M059J (cell line): ENCODE results near the gene ATXN7. TPM values are rescaled to one million over a fixed set of nuclear protein-coding genes. Genes with fewer than 3 reads are reported as not detected.

Experiments used
- DNase-seq: peaks from one replicate; pipeline ENCODE4 v3.0.0-alpha.2; 2012; ENCODE audit warnings: low read depth
- total RNA-seq: library from RNA; depleted of rRNA; stranded (reverse); fragments of >200 nt; shearing (Covaris generic); gene quantifications from 2 replicates; pipeline ENCODE4 v1.2.3, GENCODE V29; 2014

ATXN7 gene
- total RNA-seq, 1 experiment from 2014 or later = 5.4 TPM

DNA sequence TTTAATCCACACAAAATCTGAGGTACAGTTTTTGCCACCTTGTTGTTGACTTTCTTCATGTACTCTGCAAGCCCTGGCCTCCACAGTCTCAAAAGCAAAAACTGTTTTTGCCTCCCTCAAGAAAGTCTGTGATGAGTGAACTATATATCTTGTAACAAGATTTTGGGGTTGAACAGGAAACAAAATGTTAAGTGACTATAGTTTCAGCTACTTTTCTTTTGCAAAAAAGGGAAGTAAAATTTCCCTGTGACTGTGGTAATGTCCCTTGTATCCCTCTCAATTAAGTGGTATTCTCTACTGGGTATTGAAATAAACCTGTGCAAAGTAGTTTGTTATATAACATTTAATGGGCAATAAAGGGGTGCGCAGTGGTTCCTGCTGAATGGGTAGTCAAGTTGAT is 69.8 kb downstream of the ATXN7 start:
- DNase-seq = no peak

DNA sequence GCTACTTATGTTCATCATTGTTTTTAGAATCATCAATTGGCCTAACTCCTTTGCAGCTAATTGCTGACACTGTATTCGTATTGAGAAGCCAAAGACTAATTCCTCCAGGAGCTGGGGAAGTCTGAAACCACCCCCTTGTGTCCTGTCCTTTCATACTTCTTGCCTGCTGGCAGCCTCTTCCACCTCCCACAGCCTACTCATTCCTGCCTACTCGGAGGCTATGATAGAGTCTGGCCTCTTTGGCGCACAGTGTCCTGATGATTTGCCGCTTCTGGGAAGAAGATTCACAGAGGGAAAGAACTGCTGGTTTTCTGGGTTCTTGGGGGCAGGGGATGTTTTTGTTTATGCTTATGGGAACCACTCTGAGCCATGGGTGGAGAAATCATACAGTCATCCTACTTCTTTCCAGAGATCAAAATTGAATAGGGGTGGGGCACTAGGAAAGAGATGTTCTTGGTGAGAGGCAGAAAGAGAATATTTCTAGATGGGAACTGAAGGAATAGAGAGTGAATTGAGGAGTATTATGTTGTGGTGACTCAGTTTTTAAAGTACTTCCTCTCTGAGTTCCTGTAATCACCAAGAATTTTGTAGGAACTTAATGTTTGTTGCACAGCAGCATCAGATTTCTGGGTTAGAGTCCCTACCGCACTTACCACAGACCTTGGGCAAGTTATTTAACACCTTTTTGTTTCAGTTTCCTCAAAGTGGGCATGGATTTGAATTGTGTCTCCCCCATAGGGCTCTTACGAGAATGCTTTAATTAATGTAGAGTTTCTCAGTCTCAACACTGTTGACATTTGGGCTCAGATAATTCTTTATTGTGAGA is 70.6 kb downstream of the ATXN7 start:
- DNase-seq = no peak

DNA sequence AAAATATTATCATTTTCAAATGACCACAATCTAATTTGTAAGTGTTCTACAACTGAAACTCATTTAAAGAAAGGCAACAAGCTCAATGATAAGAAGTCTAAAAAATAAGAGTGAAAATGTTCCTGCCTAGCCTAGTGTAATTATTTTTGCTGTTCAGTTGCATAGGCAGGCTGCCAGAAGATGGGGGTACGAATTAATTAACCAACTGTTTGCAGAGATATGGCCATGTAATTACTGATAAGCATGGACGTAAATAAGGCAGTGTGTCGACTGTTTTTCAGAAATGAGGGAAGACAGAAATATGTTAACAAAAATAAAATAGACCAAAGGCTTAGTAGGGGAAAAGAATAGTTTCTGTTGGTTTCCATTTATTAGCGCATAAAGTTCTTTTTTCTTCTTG is 73.3 kb downstream of the ATXN7 start:
- DNase-seq = no peak

DNA sequence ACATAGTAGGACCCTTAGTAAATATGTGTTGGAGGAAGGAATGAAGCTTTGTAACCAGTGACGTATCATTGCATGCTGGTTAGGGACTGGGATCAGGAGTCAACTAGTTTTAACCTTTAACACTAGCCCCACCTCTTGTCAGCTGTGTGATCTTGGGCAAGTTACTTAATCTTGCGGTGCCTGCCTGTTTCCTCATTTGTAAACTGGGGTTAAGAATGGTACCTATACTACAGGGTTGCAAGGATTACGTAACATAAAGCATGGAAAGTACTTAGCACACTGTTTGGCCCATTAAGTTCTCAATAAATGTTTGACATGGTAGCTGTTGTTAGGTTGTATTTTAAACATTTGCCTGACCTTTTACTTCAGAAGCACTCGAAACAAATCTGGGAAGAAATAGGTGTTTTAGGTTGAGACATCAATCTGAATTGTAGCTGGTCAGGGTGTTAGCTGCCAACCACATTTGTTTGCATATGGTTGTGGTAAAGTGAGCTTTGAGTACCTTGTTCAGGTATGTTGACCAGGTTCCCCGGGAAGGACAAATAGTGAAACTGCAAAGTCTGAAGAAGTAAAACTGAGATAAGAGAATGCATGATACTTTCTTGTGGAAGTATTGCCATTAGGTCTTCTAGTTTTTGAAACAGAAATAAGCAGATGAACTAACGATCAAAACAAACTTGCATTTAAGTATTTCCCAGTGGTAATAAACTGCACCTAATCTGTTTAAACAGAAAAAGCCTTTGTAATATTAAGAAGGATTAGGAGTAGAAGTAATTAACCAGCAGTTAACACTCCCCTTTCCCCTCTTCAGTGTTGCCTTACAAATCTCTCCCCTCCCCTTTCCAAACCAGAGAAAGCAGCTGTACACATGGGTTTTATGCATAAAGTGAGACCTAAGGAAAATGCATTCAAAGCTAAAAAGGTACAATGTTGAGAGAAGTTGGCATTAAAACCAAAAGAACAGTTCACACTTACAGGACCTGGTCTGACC is 74.3 kb downstream of the ATXN7 start:
- no peak for DNase-seq

DNA sequence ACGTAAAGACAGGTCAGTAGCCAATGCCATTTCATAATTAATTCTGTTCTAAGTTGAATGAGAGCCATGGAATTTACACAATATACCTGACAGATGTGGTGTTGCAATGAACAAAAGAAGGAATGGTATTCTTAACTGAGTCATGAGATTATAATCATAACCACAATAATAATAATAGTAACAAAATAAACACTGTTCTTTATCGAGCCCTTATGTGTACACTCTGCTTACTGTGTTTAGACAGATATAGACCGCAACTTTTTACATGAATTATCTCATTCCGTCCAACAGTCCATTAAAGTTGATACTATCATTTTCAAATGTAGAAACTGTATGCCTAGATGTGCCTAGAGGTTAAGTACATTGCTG is 76.7 kb downstream of the ATXN7 start:
- peak; percentile 45 for DNase-seq

DNA sequence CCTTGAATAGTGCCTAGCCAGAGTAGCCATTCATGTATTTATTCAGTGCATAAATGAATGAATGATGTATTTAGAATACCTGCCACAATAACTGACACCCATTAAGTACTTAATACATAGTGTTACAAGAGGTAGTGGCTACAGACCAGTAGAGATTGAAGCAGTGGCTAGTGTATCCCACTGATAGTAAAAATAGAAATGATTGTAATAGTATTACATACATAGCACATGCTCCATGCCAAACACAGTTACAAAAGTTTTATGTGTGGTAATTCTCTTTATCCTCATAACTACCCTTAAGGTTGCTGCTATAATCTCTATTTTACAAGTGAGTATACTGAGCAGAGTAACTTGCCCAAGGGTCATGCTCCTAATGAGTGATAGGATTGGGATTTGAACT is 78.9 kb downstream of the ATXN7 start:
- DNase-seq = no peak

DNA sequence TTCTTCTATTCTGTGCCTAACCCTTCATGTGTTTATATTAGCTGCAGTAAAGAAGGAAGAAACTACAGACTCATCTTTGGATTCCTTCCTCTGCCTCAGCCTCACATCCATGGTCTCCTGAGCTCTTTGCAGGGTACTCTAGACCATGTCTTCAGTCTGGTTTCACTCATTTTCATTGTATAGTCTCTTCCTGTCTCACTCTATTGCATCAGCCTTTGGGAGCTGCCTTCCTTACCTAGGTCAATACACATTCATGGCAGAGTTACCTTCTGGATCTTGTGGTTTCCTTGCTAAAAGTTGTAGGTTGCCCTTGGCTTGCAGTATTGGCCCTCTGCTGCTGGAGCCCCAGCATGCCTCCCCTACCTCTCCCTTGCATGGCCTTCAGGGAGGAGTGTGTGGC is 80.0 kb downstream of the ATXN7 start:
- no peak for DNase-seq

DNA sequence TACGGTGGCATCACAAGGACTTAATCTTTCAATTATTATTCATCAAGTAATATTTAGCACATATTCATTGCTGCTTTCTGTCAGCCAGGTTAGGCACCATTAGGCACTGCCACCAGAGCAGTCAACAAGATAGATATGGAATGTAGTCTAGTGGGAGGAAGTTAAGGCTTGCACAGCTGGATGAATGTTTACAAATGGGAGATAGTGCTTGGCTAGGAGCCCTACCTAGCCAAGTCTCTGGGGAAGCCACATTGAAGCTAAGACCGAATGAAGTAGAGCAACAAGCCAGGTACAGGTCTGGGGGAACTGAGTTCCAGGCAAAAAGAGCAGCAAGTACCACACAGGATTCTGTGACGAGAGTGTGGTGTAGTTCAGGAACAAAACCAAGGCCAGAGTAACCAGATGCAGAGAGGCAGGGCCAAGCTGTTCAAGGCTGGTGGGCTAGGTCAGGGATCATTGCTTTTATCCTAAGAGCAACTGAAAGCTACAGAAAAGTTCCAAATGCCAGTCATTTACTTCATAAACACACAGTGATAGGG is 82.0 kb downstream of the ATXN7 start:
- DNase-seq = no peak

DNA sequence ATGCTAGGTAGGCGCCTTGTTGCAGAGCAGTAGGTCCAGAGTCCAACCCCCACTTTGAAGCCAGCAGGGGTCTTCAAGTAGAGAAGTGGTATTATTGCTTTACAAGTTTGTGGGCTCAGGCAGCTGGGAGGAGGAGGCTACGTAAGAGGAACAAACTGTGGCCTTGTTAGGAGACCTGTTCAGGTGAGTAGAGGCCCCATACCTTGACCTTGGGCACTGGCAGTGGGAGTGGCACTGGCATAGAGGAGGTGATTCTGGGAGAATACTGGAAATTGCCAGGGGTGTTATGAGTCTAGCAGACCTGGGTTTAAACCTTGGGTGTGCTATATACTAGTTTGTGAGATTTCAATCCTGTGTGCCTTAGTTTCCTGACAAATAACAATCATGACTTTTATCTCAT is 83.1 kb downstream of the ATXN7 start:
- DNase-seq = no peak

DNA sequence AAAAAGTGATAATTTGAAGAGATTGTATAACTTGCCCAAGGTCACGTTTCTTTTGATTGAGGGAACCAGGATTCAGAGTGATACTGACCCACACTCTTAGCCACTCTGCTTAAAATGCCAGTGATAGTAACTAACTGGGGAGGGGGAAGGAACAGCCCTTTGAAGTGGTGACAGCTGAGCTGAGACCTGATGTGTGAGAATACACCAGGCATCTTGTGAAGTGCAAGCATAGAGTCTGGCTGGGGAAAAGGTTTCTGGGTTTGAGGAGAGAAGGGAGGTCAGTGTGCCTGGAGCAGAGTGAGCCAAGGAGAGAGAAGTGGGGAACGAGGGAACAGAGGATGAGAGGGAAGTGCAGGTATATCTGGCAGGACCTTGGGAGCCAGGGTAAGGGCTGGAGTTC is 83.9 kb downstream of the ATXN7 start:
- no peak for DNase-seq

DNA sequence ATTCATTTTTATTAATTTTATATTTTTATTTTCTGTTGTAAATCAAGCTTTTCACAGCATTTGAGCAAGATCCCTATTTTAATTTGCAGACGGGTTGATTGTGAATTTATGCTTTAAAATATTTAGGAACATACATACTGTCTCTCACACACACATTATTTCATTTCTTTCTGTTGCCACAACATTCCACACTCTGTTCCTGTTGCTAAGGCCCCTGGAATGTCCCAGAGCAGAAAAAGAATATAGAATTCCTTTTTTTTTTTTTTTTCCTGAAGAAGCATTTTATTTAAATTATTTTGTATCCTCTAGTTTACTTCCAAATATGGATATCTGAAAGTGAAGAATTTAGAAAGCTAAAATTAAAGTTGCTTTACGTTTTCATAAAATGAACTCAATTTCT is 85.3 kb downstream of the ATXN7 start:
- DNase-seq = no peak

DNA sequence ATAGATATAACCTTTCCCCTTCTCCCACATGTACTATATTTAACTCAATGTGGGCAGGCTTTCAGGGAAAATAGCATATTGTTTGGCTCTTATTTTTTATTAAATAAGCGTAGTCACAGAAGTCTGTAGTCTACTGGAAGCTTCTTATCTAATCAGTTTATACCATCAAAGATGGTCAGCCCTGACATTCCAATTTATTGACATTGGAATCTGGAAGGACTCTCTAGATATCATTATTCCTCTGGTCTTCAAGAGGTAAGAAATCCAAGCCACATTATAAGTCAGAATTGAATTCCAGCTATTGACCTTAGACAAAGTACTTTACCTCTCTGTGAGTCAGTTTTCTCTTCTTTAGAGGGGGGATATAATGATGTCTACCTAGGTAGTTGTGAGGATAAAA is 87.0 kb downstream of the ATXN7 start:
- DNase-seq = no peak

DNA sequence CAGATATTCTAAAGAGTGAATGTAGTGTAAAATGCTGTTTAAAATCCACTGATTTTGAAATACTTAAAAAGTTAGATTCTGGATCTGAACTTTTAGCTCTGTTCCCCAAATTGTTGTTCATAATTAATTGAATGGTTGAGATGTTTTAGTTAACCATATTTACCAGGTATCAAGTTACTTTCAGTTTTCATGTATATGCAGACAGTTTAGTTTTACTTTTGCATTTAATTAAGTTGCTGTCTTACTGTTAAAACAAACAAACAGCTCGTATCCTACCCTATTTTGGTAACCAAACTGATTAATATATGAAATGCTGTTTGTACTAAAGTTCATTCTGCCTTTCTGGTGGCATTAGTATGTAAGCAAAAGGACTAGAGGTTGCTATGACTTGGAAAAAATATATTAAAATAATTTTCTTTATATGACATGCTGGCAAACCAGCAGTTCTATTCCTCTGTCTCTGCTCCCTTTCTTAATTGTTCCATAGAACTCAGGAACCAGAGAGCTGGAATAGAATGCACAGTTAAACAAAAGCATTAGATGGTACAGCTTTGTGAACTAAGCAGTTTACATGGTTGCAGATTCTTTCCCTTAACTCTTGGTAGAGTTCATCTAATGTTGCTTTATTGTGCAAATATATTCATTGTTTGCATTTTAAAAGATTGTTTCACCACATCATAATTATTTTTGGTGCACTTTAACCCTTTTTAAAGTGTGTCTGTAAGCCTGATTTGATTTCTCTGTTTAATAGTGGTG is 88.0 kb downstream of the ATXN7 start:
- no peak for DNase-seq

DNA sequence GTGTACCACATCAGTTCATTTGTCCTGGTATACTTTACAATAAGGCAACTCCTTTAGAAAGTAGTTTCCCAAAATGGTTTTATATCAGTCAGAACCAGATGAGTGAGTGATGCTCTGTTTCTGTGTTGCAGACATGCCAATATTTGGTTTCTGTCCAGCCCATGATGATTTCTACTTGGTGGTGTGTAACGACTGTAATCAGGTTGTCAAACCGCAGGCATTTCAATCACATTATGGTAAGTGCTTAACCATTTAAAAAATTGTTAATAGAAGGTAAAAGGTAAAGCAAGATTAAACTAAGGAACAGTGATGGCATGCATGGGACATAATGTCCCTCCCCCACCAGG is 88.6 kb downstream of the ATXN7 start:
- DNase-seq = no peak

DNA sequence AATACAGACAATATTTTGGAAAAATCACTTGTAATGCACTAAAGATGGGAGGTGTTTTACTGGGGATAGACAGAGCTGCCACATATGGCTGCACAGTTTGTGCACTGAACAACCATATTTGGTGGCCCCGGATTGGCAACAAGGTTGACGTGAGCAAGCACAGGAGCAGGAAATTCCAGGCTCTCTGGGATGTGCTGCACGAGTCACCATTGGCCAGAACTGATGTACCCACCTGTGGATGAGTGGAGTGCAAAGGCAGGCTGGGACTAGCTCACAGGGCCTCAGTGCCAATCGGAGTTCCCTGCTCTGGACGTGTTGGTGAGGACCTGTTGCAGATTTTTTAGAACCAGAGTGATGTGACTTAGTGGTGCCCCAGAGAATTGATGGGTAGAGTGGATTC is 90.5 kb downstream of the ATXN7 start:
- peak; percentile 8 for DNase-seq

DNA sequence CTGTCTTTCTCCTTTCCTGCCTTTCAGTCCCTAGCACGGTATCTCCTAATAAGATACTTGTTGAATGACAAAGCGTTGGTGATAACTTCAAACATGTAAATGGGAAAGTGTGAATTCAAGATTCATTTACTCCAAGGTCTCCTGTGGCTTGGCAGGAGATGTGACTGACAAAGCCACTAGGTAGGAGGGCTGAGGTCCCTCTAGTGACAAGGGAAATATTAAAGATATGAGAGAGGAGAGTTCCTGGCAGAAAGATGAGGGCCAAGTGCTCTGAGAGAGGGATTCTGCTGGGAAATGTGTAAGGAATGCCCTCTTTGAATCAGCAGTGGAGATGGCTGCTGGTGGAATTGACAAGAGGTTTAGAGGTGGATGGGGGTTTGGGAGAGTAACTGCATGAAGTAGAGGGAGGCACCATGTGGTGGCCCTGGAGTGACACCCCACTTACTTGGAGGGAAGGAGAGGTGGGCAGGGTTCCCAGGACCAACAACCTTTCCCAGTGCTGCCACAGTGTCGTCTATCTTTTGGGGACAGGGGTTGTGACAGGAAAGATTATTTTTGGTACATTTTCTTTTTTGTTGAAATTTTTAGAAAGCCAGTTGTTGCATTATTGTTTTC is 91.5 kb downstream of the ATXN7 start:
- no peak for DNase-seq

DNA sequence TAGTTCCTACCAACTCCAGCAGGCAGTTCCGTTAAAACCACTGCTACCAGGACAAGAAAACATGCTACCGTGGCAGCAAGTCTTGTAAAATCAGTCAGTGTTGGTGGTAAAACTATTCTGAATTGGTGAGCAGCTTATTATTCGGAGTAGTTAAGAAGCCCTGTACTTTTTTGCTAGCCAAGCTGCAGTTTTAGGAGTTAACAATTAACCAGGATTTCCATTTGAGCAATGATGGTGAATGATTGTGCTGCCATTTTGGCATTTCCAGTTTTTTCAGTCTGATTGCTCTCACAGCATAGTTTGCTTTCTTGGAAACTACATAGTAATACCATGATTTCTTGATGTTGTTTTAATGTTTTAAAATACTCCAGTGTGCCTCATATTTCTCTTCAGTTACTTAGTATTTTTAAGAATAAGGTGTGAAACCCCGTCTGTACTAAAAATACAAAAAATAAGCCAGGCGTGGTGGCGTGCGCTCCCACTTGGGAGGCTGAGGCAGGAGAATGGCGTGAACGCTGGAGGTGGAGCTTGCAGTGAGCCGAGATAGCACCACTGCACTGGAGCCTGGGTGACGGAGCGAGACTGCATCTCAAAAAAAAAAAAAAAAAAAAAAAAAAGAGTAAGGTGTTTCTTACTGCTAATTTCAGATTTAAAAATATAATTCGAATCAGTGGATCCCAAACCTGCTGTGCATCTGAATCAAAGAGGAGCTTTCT is 92.3 kb downstream of the ATXN7 start:
- DNase-seq = no peak

DNA sequence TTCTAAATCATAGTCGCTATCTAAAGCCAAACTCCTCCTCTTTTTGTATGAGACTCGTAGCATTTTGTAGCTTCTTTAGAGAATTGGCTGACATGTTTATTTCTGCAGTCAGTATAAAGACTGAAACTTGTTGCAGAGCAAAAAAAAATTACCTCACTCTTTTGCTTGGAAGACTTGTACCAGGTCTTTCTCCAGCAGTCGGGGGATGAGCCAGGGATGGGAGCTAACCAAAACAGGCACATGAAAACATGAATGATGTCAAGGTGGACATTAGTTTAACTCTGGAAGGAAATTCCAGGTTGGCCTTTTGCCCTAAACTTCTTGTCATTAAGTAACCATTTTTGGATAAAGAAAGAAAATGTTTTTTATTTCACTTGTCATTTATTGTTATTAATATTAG is 95.5 kb downstream of the ATXN7 start:
- no peak for DNase-seq

DNA sequence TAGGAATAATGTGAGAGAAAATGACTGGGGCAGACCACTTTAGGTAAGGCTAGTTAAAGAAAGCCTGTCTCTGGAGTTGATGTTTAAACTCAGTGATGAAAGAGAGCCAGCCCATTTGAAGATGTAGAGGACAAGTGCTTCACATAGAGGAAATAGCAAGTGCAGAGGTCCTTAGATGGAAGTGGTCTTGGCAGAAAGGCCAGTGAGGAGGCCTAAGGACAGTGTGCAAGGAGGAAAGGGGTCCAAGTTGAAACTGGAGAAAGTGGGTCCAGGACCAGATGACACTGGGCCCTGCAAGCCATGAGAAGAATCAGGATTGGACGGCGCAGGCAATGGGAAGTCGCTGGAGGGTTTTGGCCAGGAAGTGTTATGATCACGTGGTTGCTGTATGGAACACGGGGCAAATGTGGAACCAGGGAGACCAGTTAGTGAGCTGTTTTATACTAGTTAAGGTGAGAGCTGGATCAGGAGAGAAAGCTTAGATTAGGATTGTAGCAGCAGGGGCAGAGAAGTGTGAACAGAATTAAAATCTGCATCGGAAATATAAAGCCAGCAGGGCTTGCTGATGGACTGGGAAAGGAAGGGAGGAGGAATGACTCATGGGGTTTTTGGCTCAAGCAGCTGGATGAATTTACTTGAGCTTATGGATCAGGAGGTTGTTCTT is 96.5 kb downstream of the ATXN7 start:
- DNase-seq = peak; percentile 55

DNA sequence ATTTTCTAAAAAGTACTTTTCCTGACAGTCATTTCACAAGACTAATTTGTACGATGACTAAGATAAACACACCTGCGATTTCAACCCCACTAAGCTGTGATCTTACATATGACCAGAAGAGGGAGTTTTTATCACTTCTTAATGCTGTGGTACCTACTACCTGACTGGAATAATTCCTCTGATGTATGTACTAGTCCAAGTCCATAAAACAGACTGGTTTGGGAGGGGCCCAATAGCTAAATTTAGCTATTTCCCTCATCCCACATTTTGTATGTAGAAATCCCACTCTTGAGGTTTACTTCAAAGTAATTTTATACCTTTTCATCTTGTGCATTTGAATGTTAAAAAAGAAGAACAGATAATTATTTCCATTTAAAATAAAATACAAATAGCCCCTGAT is 98.2 kb downstream of the ATXN7 start:
- DNase-seq = peak; percentile 25
